PC-3 (cell line): ENCODE results near the gene OGDH.

Source experiments
- CTCF ChIP-seq: fragments of 300-600 bp; sonication (generic); conservative IDR thresholded peaks from 2 replicates; pipeline ENCODE4 v1.5.1; 2017; ENCODE audit warnings: antibody characterized with exemption, low read depth, mild to moderate bottlenecking, low read length
- EZH2 ChIP-seq: fragments of 300-600 bp; sonication (generic); IDR thresholded peaks from one replicate; pipeline ENCODE4 v1.6.1; 2017; ENCODE audit warnings: antibody characterized with exemption, mild to moderate bottlenecking, low read length; ENCODE audit not compliant: unreplicated experiment

GRCh38 chr7:44647981-44648714 lies 41.7 kb downstream of the OGDH start:
- TF ChIP-seq CTCF = no peak
- no peak for TF ChIP-seq EZH2
